ENCODE results near the gene SLC22A4. TPM values are rescaled to one million over a fixed set of nuclear protein-coding genes. Genes with fewer than 3 reads are reported as not detected.

SLC22A4 gene
- total and polyA plus RNA-seq, 5 donors from 2014 or later: not detected

- Mint-ChIP-seq H3K27me3 (peaks cover 11% of the 10 kb centered on the region), H3K36me3 (peaks cover 4% of the 10 kb centered on the region), H3K27ac (no peak overlapping the region), H3K4me1 (no peaks in the 10 kb centered on the region), H3K9me3 (peaks cover 0 to 8% (median 1%) of the 10 kb centered on the region in 7 donors), H3K4me3 (no peak overlapping the region)
- ATAC-seq (ENCODE audit: low read depth in 2 of 2) (no peak), DNase-seq (no peak)
- Histone ChIP-seq H3K27me3 (ENCODE audit: control insufficient read depth, insufficient read depth, low read length) (peaks cover 4% of the 10 kb centered on the region), H3K4me1 (ENCODE audit: control insufficient read depth, insufficient read depth, low read length, poor library complexity, severe bottlenecking) (no peaks in the 10 kb centered on the region), H3K36me3 (ENCODE audit: control insufficient read depth, insufficient read depth, low read length) (no peaks in the 10 kb centered on the region), H3K4me3 (ENCODE audit: low read depth, low read length) (no peak overlapping the region), H3K9me3 (ENCODE audit: control insufficient read depth in 2 of 2, low read length in 2 of 2) (peaks cover 0 to 6% of the 10 kb centered on the region in 2 experiments), H3K27ac (ENCODE audit: insufficient read depth, low read length, poor library complexity, severe bottlenecking) (no peak overlapping the region)
Measured at GRCh38 chr5:132301344-132302271, 7.4 kb downstream of the SLC22A4 start.

GRCh38 chr5:132302413-132302812 lies 8.2 kb downstream of the SLC22A4 start:
- H3K9me3 Mint-ChIP-seq: peaks cover 0 to 8% (median 1%) of the 10 kb centered on the region in 7 donors
- ATAC-seq (ENCODE audit: low read depth in 2 of 2): no peak
- peaks cover 4% of the 10 kb centered on the region for H3K36me3 Mint-ChIP-seq
- DNase-seq: no peak
- H3K36me3 ChIP-seq (ENCODE audit: control insufficient read depth, insufficient read depth, low read length): no peaks in the 10 kb centered on the region
- H3K27me3 Mint-ChIP-seq: peaks cover 8% of the 10 kb centered on the region
- H3K4me3 Mint-ChIP-seq: no peak overlapping the region
- no peak overlapping the region for H3K27ac ChIP-seq (ENCODE audit: insufficient read depth, low read length, poor library complexity, severe bottlenecking)
- H3K4me3 ChIP-seq (ENCODE audit: low read depth, low read length): no peak overlapping the region
- H3K9me3 ChIP-seq (ENCODE audit: control insufficient read depth in 2 of 2, low read length in 2 of 2): peaks cover 0 to 6% of the 10 kb centered on the region in 2 experiments
- no peaks in the 10 kb centered on the region for H3K4me1 ChIP-seq (ENCODE audit: control insufficient read depth, insufficient read depth, low read length, poor library complexity, severe bottlenecking)
- no peak overlapping the region for H3K27ac Mint-ChIP-seq
- H3K4me1 Mint-ChIP-seq: no peaks in the 10 kb centered on the region
- peaks cover 4% of the 10 kb centered on the region for H3K27me3 ChIP-seq (ENCODE audit: control insufficient read depth, insufficient read depth, low read length)

- H3K9me3 ChIP-seq (ENCODE audit: control insufficient read depth in 2 of 2, low read length in 2 of 2): peaks cover 0 to 6% of the 10 kb centered on the region in 2 experiments
- no peaks in the 10 kb centered on the region for H3K36me3 ChIP-seq (ENCODE audit: control insufficient read depth, insufficient read depth, low read length)
- peaks cover 4% of the 10 kb centered on the region for H3K27me3 ChIP-seq (ENCODE audit: control insufficient read depth, insufficient read depth, low read length)
- H3K4me1 ChIP-seq (ENCODE audit: control insufficient read depth, insufficient read depth, low read length, poor library complexity, severe bottlenecking): no peaks in the 10 kb centered on the region
- no peak overlapping the region for H3K27ac ChIP-seq (ENCODE audit: insufficient read depth, low read length, poor library complexity, severe bottlenecking)
- no peaks in the 10 kb centered on the region for H3K4me1 Mint-ChIP-seq
- H3K9me3 Mint-ChIP-seq: peaks cover 0 to 8% (median 1%) of the 10 kb centered on the region in 7 donors
- no peak overlapping the region for H3K4me3 Mint-ChIP-seq
- ATAC-seq (ENCODE audit: low read depth in 2 of 2) (no peak), DNase-seq (no peak)
- H3K36me3 Mint-ChIP-seq: peaks cover 4% of the 10 kb centered on the region
- no peak overlapping the region for H3K27ac Mint-ChIP-seq
- no peak overlapping the region for H3K4me3 ChIP-seq (ENCODE audit: low read depth, low read length)
- H3K27me3 Mint-ChIP-seq: peaks cover 8% of the 10 kb centered on the region
Measured at GRCh38 chr5:132303589-132303988, 9.4 kb downstream of the SLC22A4 start.

GRCh38 chr5:132305420-132305819 lies 11.2 kb downstream of the SLC22A4 start:
- peaks cover 0 to 6% of the 10 kb centered on the region in 2 experiments for H3K9me3 ChIP-seq (ENCODE audit: control insufficient read depth in 2 of 2, low read length in 2 of 2)
- H3K27ac Mint-ChIP-seq: no peak overlapping the region
- H3K36me3 Mint-ChIP-seq: peaks cover 4% of the 10 kb centered on the region
- H3K27me3 Mint-ChIP-seq: peaks cover 8% of the 10 kb centered on the region
- DNase-seq: no peak
- H3K9me3 Mint-ChIP-seq: peaks cover 0 to 8% (median 2%) of the 10 kb centered on the region in 7 donors
- no peaks in the 10 kb centered on the region for H3K36me3 ChIP-seq (ENCODE audit: control insufficient read depth, insufficient read depth, low read length)
- no peak overlapping the region for H3K4me3 Mint-ChIP-seq
- H3K4me1 Mint-ChIP-seq: no peaks in the 10 kb centered on the region
- ATAC-seq (ENCODE audit: low read depth in 2 of 2): no peak
- peaks cover 4% of the 10 kb centered on the region for H3K27me3 ChIP-seq (ENCODE audit: control insufficient read depth, insufficient read depth, low read length)
- no peak overlapping the region for H3K27ac ChIP-seq (ENCODE audit: insufficient read depth, low read length, poor library complexity, severe bottlenecking)
- H3K4me1 ChIP-seq (ENCODE audit: control insufficient read depth, insufficient read depth, low read length, poor library complexity, severe bottlenecking): no peaks in the 10 kb centered on the region
- no peak overlapping the region for H3K4me3 ChIP-seq (ENCODE audit: low read depth, low read length)

- Mint-ChIP-seq H3K27ac (no peak overlapping the region), H3K27me3 (peaks cover 8% of the 10 kb centered on the region), H3K4me1 (no peaks in the 10 kb centered on the region), H3K36me3 (peaks cover 2% of the 10 kb centered on the region), H3K4me3 (no peak overlapping the region), H3K9me3 (peaks cover 0 to 8% (median 3%) of the 10 kb centered on the region in 7 donors)
- DNase-seq (no peak), ATAC-seq (ENCODE audit: low read depth in 2 of 2) (no peak)
- Histone ChIP-seq H3K36me3 (ENCODE audit: control insufficient read depth, insufficient read depth, low read length) (no peaks in the 10 kb centered on the region), H3K4me3 (ENCODE audit: low read depth, low read length) (no peak overlapping the region), H3K27me3 (ENCODE audit: control insufficient read depth, insufficient read depth, low read length) (no peaks in the 10 kb centered on the region), H3K9me3 (ENCODE audit: control insufficient read depth in 2 of 2, low read length in 2 of 2) (peaks cover 0 to 6% of the 10 kb centered on the region in 2 experiments), H3K4me1 (ENCODE audit: control insufficient read depth, insufficient read depth, low read length, poor library complexity, severe bottlenecking) (no peaks in the 10 kb centered on the region), H3K27ac (ENCODE audit: insufficient read depth, low read length, poor library complexity, severe bottlenecking) (no peak overlapping the region)
Measured at GRCh38 chr5:132308701-132309100, 14.5 kb downstream of the SLC22A4 start.

- Mint-ChIP-seq H3K27ac (peak overlapping the region in 1 of 3 donors; percentile 43), H3K4me3 (no peak overlapping the region), H3K4me1 (no peaks in the 10 kb centered on the region), H3K27me3 (peaks cover 8% of the 10 kb centered on the region), H3K9me3 (peaks cover 0 to 6% (median 3%) of the 10 kb centered on the region in 7 donors), H3K36me3 (no peaks in the 10 kb centered on the region)
- Histone ChIP-seq H3K36me3 (ENCODE audit: control insufficient read depth, insufficient read depth, low read length) (no peaks in the 10 kb centered on the region), H3K27me3 (ENCODE audit: control insufficient read depth, insufficient read depth, low read length) (no peaks in the 10 kb centered on the region), H3K4me1 (ENCODE audit: control insufficient read depth, insufficient read depth, low read length, poor library complexity, severe bottlenecking) (no peaks in the 10 kb centered on the region), H3K9me3 (ENCODE audit: control insufficient read depth in 2 of 2, low read length in 2 of 2) (peaks cover 0 to 6% of the 10 kb centered on the region in 2 experiments), H3K27ac (ENCODE audit: insufficient read depth, low read length, poor library complexity, severe bottlenecking) (no peak overlapping the region), H3K4me3 (ENCODE audit: low read depth, low read length) (no peak overlapping the region)
- ATAC-seq (ENCODE audit: low read depth in 2 of 2): no peak
- no peak for DNase-seq
Measured at GRCh38 chr5:132309679-132310078, 15.5 kb downstream of the SLC22A4 start.

- H3K4me1 ChIP-seq (ENCODE audit: control insufficient read depth, insufficient read depth, low read length, poor library complexity, severe bottlenecking): no peaks in the 10 kb centered on the region
- Mint-ChIP-seq H3K27ac (peak overlapping the region in 1 of 3 donors; percentile 43), H3K4me1 (no peaks in the 10 kb centered on the region), H3K9me3 (peaks cover 0 to 3% (median 1%) of the 10 kb centered on the region in 7 donors), H3K27me3 (peaks cover 2% of the 10 kb centered on the region), H3K4me3 (no peak overlapping the region), H3K36me3 (no peaks in the 10 kb centered on the region)
- no peak overlapping the region for H3K27ac ChIP-seq (ENCODE audit: insufficient read depth, low read length, poor library complexity, severe bottlenecking)
- DNase-seq (no peak), ATAC-seq (ENCODE audit: low read depth in 2 of 2) (no peak)
- no peaks in the 10 kb centered on the region for H3K27me3 ChIP-seq (ENCODE audit: control insufficient read depth, insufficient read depth, low read length)
- no peaks in the 10 kb centered on the region for H3K36me3 ChIP-seq (ENCODE audit: control insufficient read depth, insufficient read depth, low read length)
- H3K9me3 ChIP-seq (ENCODE audit: control insufficient read depth in 2 of 2, low read length in 2 of 2): peaks cover 0 to 2% of the 10 kb centered on the region in 2 experiments
- no peak overlapping the region for H3K4me3 ChIP-seq (ENCODE audit: low read depth, low read length)
Measured at GRCh38 chr5:132310141-132310834, 16.1 kb downstream of the SLC22A4 start.
